IMR-90 (cell line): Measurements from ENCODE around the gene HS6ST3. TPM values are rescaled to one million over a fixed set of nuclear protein-coding genes. Genes with fewer than 3 reads are reported as not detected.

ENCODE experiments used
- ATAC-seq: fragments of 200-7000 bp; cut with Tn5 transposase; 2 replicates; pipeline ENCODE4 v1.9.1; 2020; ENCODE audit warnings: low read depth, mild to moderate bottlenecking, moderate library complexity
- BruUV-seq: library from RNA; stranded (reverse); fragments of 400-500 nt; replicated peaks from 2 replicates; lab custom pipeline; 2021; lab: Mats Ljungman, UMichigan
- CTCF ChIA-PET: fragments of 300-600 bp; formaldehyde crosslinking; extraction: SDS; loops from one replicate; lab custom pipeline; 2021; ENCODE audit warnings: antibody characterized with exemption; lab: Yijun Ruan, JAX
- POLR2A ChIA-PET: fragments of 300-600 bp; sonication (Branson Sonifier 250); formaldehyde crosslinking; loops from one replicate; lab custom pipeline; 2022; ENCODE audit warnings: antibody characterized with exemption; ENCODE audit not compliant: unreplicated experiment; lab: Charles Lee
- DNase-seq: peaks from one replicate; pipeline ENCODE4 v3.0.0; 2013
- H2AFZ ChIP-seq: replicated peaks from 2 replicates; pipeline ENCODE3; 2013; ENCODE audit warnings: low read length, mild to moderate bottlenecking; ENCODE audit not compliant: poor library complexity
- H2AK5ac ChIP-seq: 2 replicates; pipeline ENCODE4 v1.6.1; 2013; ENCODE audit warnings: low read depth, low read length, inconsistent platforms
- H2AK9ac ChIP-seq: replicated peaks from 2 replicates; pipeline ENCODE3; 2013; ENCODE audit warnings: mild to moderate bottlenecking, low read depth, low read length, moderate library complexity; ENCODE audit not compliant: poor library complexity
- H2BK120ac ChIP-seq: 2 replicates; pipeline ENCODE4 v1.6.1; 2013; ENCODE audit warnings: low read depth, low read length, inconsistent platforms
- H2BK15ac ChIP-seq: 3 replicates; pipeline ENCODE4 v1.6.1; 2013; ENCODE audit warnings: low read depth, low read length, inconsistent platforms
- H2BK20ac ChIP-seq: 2 replicates; pipeline ENCODE4 v1.6.1; 2013; ENCODE audit warnings: low read depth, mild to moderate bottlenecking, inconsistent platforms, low read length, moderate library complexity
- H2BK5ac ChIP-seq: 2 replicates; pipeline ENCODE4 v1.6.1; 2013; ENCODE audit warnings: mild to moderate bottlenecking, low read depth, low read length, inconsistent platforms; ENCODE audit not compliant: poor library complexity, severe bottlenecking
- H3K14ac ChIP-seq: replicated peaks from 2 replicates; pipeline ENCODE4 v1.6.1; 2013; ENCODE audit warnings: low read depth, low read length, inconsistent platforms
- H3K18ac ChIP-seq: 2 replicates; pipeline ENCODE4 v1.6.1; 2013; ENCODE audit warnings: low read depth, low read length, control low read depth
- H3K23ac ChIP-seq: 2 replicates; pipeline ENCODE4 v1.6.1; 2013; ENCODE audit warnings: low read depth, low read length, inconsistent platforms
- H3K27ac ChIP-seq: 2 replicates; pipeline ENCODE4 v1.5.1; 2013; ENCODE audit warnings: mild to moderate bottlenecking, control low read depth, low read length; ENCODE audit not compliant: insufficient read depth
- H3K27me3 ChIP-seq: 2 replicates; pipeline ENCODE4 v1.6.1; 2013; ENCODE audit warnings: low read length; ENCODE audit not compliant: control insufficient read depth, insufficient read depth
- H3K36me3 ChIP-seq: 2 replicates; pipeline ENCODE4 v1.6.1; 2013; ENCODE audit warnings: low read length, mixed read lengths; ENCODE audit not compliant: control insufficient read depth, insufficient read depth
- H3K4ac ChIP-seq: 2 replicates; pipeline ENCODE4 v1.6.1; 2013; ENCODE audit warnings: low read depth, low read length, inconsistent platforms
- H3K4me1 ChIP-seq: 2 replicates; pipeline ENCODE4 v1.6.1; 2013; ENCODE audit warnings: low read length, mixed read lengths; ENCODE audit not compliant: control insufficient read depth, insufficient read depth
- H3K4me2 ChIP-seq: 2 replicates; pipeline ENCODE4 v1.6.1; 2013; ENCODE audit warnings: low read depth, mild to moderate bottlenecking, control low read depth, low read length, moderate library complexity
- H3K4me3 ChIP-seq: 2 replicates; pipeline ENCODE4 v1.5.1; 2013; ENCODE audit warnings: low read depth, mild to moderate bottlenecking, control low read depth, low read length, moderate library complexity; ENCODE audit not compliant: insufficient read depth
- H3K56ac ChIP-seq: 2 replicates; pipeline ENCODE4 v1.6.1; 2013; ENCODE audit warnings: low read length, inconsistent platforms; ENCODE audit not compliant: insufficient read depth; ENCODE audit errors: extremely low read depth
- H3K79me1 ChIP-seq, 2 experiments: 2 replicates each; pipeline ENCODE4 v1.6.1; 2013; ENCODE audit warnings: low read length in 2 of 2, inconsistent platforms in 1 of 2, low read depth in 1 of 2
- H3K9ac ChIP-seq: 2 replicates; pipeline ENCODE4 v1.6.1; 2013; ENCODE audit warnings: low read depth, low read length, control low read depth
- H3K9me1 ChIP-seq: 2 replicates; pipeline ENCODE4 v1.6.1; 2013; ENCODE audit warnings: low read length, inconsistent platforms; ENCODE audit not compliant: insufficient read depth
- H3K9me3 ChIP-seq: 2 replicates; pipeline ENCODE4 v1.6.1; 2013; ENCODE audit warnings: low read length; ENCODE audit not compliant: control insufficient read depth, insufficient read depth
- H4K20me1 ChIP-seq: 2 replicates; pipeline ENCODE4 v1.6.1; 2013; ENCODE audit warnings: low read length, inconsistent platforms; ENCODE audit not compliant: insufficient read depth
- H4K5ac ChIP-seq: 2 replicates; pipeline ENCODE4 v1.6.1; 2013; ENCODE audit warnings: mild to moderate bottlenecking, low read depth, low read length, control low read depth
- H4K8ac ChIP-seq, 2 experiments: 2 replicates each; pipeline ENCODE4 v1.6.1; 2013; ENCODE audit warnings: low read depth in 2 of 2, low read length in 2 of 2, control low read depth in 1 of 2, inconsistent platforms in 1 of 2
- H4K91ac ChIP-seq: 2 replicates; pipeline ENCODE4 v1.6.1; 2013; ENCODE audit warnings: low read depth, low read length, inconsistent platforms; ENCODE audit not compliant: insufficient read depth
- BHLHE40 ChIP-seq: fragments of 150-350 bp; IDR thresholded peaks from 2 replicates; pipeline ENCODE4 v1.6.1; 2016; ENCODE audit warnings: mild to moderate bottlenecking, low read depth, low read length
- CHD1 ChIP-seq: IDR thresholded peaks from 2 replicates; pipeline ENCODE4 v1.6.1; 2012; ENCODE audit warnings: low read depth, low read length, improper control_type of control experiment
- FOS ChIP-seq: fragments of 150-350 bp; IDR thresholded peaks from 2 replicates; pipeline ENCODE4 v1.6.1; 2016; ENCODE audit warnings: low read depth, low read length
- MAFK ChIP-seq: IDR thresholded peaks from 2 replicates; pipeline ENCODE4 v1.6.1; 2012; ENCODE audit warnings: low read depth, low read length, improper control_type of control experiment
- MXI1 ChIP-seq: IDR thresholded peaks from 2 replicates; pipeline ENCODE4 v1.6.1; 2012; ENCODE audit warnings: low read depth, mild to moderate bottlenecking, low read length, moderate library complexity, borderline replicate concordance
- NFE2L2 ChIP-seq: fragments of 150-350 bp; IDR thresholded peaks from 2 replicates; pipeline ENCODE4 v1.6.1; 2016; ENCODE audit warnings: low read depth, mild to moderate bottlenecking, low read length
- POLR2A ChIP-seq: IDR thresholded peaks from 2 replicates; pipeline ENCODE4 v1.6.1; 2012; ENCODE audit warnings: mild to moderate bottlenecking, low read depth, low read length
- RAD21 ChIP-seq: IDR thresholded peaks from 2 replicates; pipeline ENCODE4 v1.6.1; 2012; ENCODE audit warnings: low read length, improper control_type of control experiment
- RFX5 ChIP-seq: IDR thresholded peaks from 2 replicates; pipeline ENCODE4 v1.8.0; 2012; ENCODE audit warnings: low read depth, mild to moderate bottlenecking, low read length, moderate library complexity
- SMC3 ChIP-seq: fragments of 150-350 bp; IDR thresholded peaks from 2 replicates; pipeline ENCODE4 v1.6.1; 2016; ENCODE audit warnings: low read depth, mild to moderate bottlenecking, antibody characterized with exemption, low read length, moderate library complexity
- USF2 ChIP-seq: fragments of 150-350 bp; IDR thresholded peaks from 2 replicates; pipeline ENCODE4 v1.6.1; 2017; ENCODE audit warnings: mild to moderate bottlenecking, antibody characterized with exemption, low read length, low read depth
- WGBS, 2 experiments: methylation state at CpG; one replicate each; pipeline versions ENCODE4 v1.1.5 to v1.1.7; 2013; ENCODE audit warnings: missing lambda C conversion rate in 2 of 2; ENCODE audit not compliant: insufficient read length in 1 of 2; ENCODE audit errors: extremely low coverage in 2 of 2; 5-methylcytosine and 5-hydroxymethylcytosine counted together
- dilution Hi-C: fragments of 300-500 bp; cut with HindIII; formaldehyde crosslinking; loops from one replicate; pipeline ENCODE4 v1.14.3; 2018; ENCODE audit warnings: low sequenced_read_pairs; ENCODE audit not compliant: unreplicated experiment
- in situ Hi-C: fragments of 300-500 bp; cut with MboI; formaldehyde crosslinking; loops from 3 replicates; pipeline ENCODE4 v1.14.3; 2019; ENCODE audit warnings: low sequenced_read_pairs, inconsistent platforms, mixed read lengths
- intact Hi-C: fragments of 100-400 bp; cut with micrococcal nuclease; formaldehyde crosslinking; loops from 2 replicates; pipeline ENCODE4 v1.10.0; 2022
- polyA plus RNA-seq, 3 experiments: library from polyadenylated mRNA; depleted of rRNA; stranded (reverse); fragments of >200 nt; gene quantifications; 2 replicates each; pipeline ENCODE4 v1.2.3, GENCODE V29; 2012; ENCODE audit warnings: low replicate concordance in 1 of 3
- total RNA-seq: library from RNA; depleted of rRNA; stranded (reverse); fragments of >200 nt; gene quantifications from 2 replicates; pipeline ENCODE4 v1.2.3, GENCODE V29; 2012
- TF ChIP-seq, protein P1 (sequence below): conservative IDR thresholded peaks from 2 replicates; pipeline ENCODE4 v1.5.1; 2012; ENCODE audit warnings: mild to moderate bottlenecking, low read depth, low read length, improper control_type of control experiment

HS6ST3 gene
- total and polyA plus RNA-seq, 2 of the 4 experiments (the other 2 are of a cell fraction): not detected

- no peak overlapping the region for H2AK5ac ChIP-seq
- no peak overlapping the region for H4K8ac ChIP-seq
- dilution Hi-C loops: no loop called here
- H3K18ac ChIP-seq: no peak overlapping the region
- ATAC-seq (no peak), DNase-seq (no peak)
- no peak overlapping the region for H2BK5ac ChIP-seq
- TF ChIP-seq USF2 (no peak), NFE2L2 (no peak), FOS (no peak), SMC3 (no peak), BHLHE40 (no peak), RFX5 (no peak), CHD1 (no peak), MAFK (no peak), RAD21 (no peak), MXI1 (no peak), POLR2A (no peak)
- TF ChIP-seq, protein P1, sequence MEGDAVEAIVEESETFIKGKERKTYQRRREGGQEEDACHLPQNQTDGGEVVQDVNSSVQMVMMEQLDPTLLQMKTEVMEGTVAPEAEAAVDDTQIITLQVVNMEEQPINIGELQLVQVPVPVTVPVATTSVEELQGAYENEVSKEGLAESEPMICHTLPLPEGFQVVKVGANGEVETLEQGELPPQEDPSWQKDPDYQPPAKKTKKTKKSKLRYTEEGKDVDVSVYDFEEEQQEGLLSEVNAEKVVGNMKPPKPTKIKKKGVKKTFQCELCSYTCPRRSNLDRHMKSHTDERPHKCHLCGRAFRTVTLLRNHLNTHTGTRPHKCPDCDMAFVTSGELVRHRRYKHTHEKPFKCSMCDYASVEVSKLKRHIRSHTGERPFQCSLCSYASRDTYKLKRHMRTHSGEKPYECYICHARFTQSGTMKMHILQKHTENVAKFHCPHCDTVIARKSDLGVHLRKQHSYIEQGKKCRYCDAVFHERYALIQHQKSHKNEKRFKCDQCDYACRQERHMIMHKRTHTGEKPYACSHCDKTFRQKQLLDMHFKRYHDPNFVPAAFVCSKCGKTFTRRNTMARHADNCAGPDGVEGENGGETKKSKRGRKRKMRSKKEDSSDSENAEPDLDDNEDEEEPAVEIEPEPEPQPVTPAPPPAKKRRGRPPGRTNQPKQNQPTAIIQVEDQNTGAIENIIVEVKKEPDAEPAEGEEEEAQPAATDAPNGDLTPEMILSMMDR: no peak
- H4K5ac ChIP-seq: no peak overlapping the region
- H3K36me3 ChIP-seq: no peaks in the 10 kb centered on the region
- H4K91ac ChIP-seq: no peak overlapping the region
- H3K4me2 ChIP-seq: no peak overlapping the region
- intact Hi-C loops: no loop called here
- in situ Hi-C loops: no loop called here
- H3K23ac ChIP-seq: no peak overlapping the region
- no peak overlapping the region for H2AK9ac ChIP-seq
- no peak overlapping the region for H3K56ac ChIP-seq
- ChIA-PET POLR2A (no interaction called here), CTCF (interaction anchor here (0.7 kb wide), 1 partner anchor 378 kb away, joined by 3 read pairs; no protein-coding TSS in a partner anchor)
- no peaks in the 10 kb centered on the region for H3K79me1 ChIP-seq
- no peaks in the 10 kb centered on the region for H3K9me1 ChIP-seq
- H3K27me3 ChIP-seq: no peaks in the 10 kb centered on the region
- no peak overlapping the region for H2BK20ac ChIP-seq
- H4K20me1 ChIP-seq: no peaks in the 10 kb centered on the region
- no peak overlapping the region for H3K4ac ChIP-seq
- peaks cover 5% of the 10 kb centered on the region for H3K9me3 ChIP-seq
- no peak overlapping the region for H2BK120ac ChIP-seq
- WGBS, 2 experiments: 0% methylated on average over 1 of the region's 3 CpGs; no CpG with 5 or more reads in 1 of the 2 experiments
- no peak overlapping the region for H3K9ac ChIP-seq
- H3K4me1 ChIP-seq: no peaks in the 10 kb centered on the region
- no peak overlapping the region for H3K4me3 ChIP-seq
- no peak overlapping the region for H2AFZ ChIP-seq
- no peak overlapping the region for H3K27ac ChIP-seq
- no peak overlapping the region for H2BK15ac ChIP-seq
- BruUV-seq: no TSS peak
- no peak overlapping the region for H3K14ac ChIP-seq
Measured at GRCh38 chr13:96621634-96622183, 531.8 kb downstream of the HS6ST3 start.
